ENCODE results near the gene CREB1. TPM values are rescaled to one million over a fixed set of nuclear protein-coding genes. Genes with fewer than 3 reads are reported as not detected.

CREB1 gene
- total and polyA plus RNA-seq, 10 of the 15 experiments (the other 5 are each of a cell fraction or from before 2014, with no cell fraction given), result 13.4 to 76.9 (median 39.5) TPM

GRCh38 chr2:207635468-207636200 lies 105.9 kb downstream of the CREB1 start:
- no TSS peak for BruUV-seq (replicated peaks)
- ChIA-PET CTCF (interaction anchor here (0.8 to 1.1 kb wide), 2 partner anchors 8 to 10 kb away, joined by 3 to 5 read pairs; no protein-coding TSS in a partner anchor), SMC1A (ENCODE audit: uncharacterized antibody, unreplicated experiment) (interaction anchor here (0.7 to 1.7 kb wide), 2 partner anchors 9 to 334 kb away, joined by 3 to 5 read pairs; no protein-coding TSS in a partner anchor), RAD21 (ENCODE audit: unreplicated experiment) (no interaction called here), POLR2A (interaction anchor here (0.5 to 1.0 kb wide), 2 partner anchors 22 to 396 kb away, joined by 3 to 4 read pairs; no protein-coding TSS in a partner anchor)
- Histone ChIP-seq H3K4me1 (ENCODE audit: control insufficient read depth, insufficient read depth, low read length) (no peaks in the 10 kb centered on the region), H3K36me3 (ENCODE audit: control insufficient read depth in 2 of 2, insufficient read depth in 2 of 2, low read length in 1 of 2) (no peaks in the 10 kb centered on the region), H3K27ac (ENCODE audit: control insufficient read depth, insufficient read depth) (no peak overlapping the region), H3K9me3 (replicated peaks; ENCODE audit: control insufficient read depth, insufficient read depth, low read length) (peaks cover 7% of the 10 kb centered on the region; the same call in 1 of the 3 replicates), H4K20me1 (ENCODE audit: control insufficient read depth, insufficient read depth) (no peaks in the 10 kb centered on the region), H2AFZ (ENCODE audit: control insufficient read depth, low read depth, low read length) (no peak overlapping the region), H3K27me3 (replicated peaks in 1 of 2; ENCODE audit: control insufficient read depth in 2 of 2, insufficient read depth in 2 of 2, low read length in 1 of 2) (no peaks in the 10 kb centered on the region), H3K4me2 (ENCODE audit: control insufficient read depth, insufficient read depth) (no peak overlapping the region), H3K9ac (ENCODE audit: control insufficient read depth, insufficient read depth, low read length) (no peak overlapping the region), H3K4me3 (no peak overlapping the region), H3K79me2 (ENCODE audit: control insufficient read depth, insufficient read depth, low read length) (no peaks in the 10 kb centered on the region)
- FAIRE-seq (no peak), DNase-seq (ENCODE audit: low read depth, low spot score) (no peak), ATAC-seq (no peak)
- 70% methylated on average over 11 of the region's 11 CpGs for WGBS (ENCODE audit: insufficient coverage, insufficient replicate concordance, low lambda C conversion rate, missing lambda C conversion rate)
- in situ Hi-C loops (cut with MboI) (no loop called here), intact Hi-C loops (cut with micrococcal nuclease; ENCODE audit: unreplicated experiment) (no loop called here)
- no peak for TF ChIP-seq RELB (IDR thresholded peaks at IDR 0.05; ENCODE audit: low read depth)
- no peak for TF ChIP-seq SMC3 (IDR thresholded peaks at IDR 0.05; ENCODE audit: borderline replicate concordance, low read length)
- TF ChIP-seq NRF1 (conservative IDR thresholded peaks at IDR 0.05; ENCODE audit: low read depth, low read length), result no peak
- no peak for TF ChIP-seq CEBPB (IDR thresholded peaks at IDR 0.05; ENCODE audit: borderline replicate concordance in 1 of 2, low read depth in 2 of 2, low read length in 2 of 2)
- TF ChIP-seq FOS (IDR thresholded peaks at IDR 0.05; ENCODE audit: borderline replicate concordance, extremely low read depth, insufficient read length), result no peak
- TF ChIP-seq SUPT20H (IDR thresholded peaks at IDR 0.05; ENCODE audit: borderline replicate concordance, control insufficient read depth, low read depth, low read length), result no peak
- no peak for TF ChIP-seq JUND (IDR thresholded peaks at IDR 0.05; ENCODE audit: low read depth, low read length)
- TF ChIP-seq NKRF (conservative IDR thresholded peaks at IDR 0.05), result no peak
- no peak for TF ChIP-seq RB1 (IDR thresholded peaks at IDR 0.05; ENCODE audit: borderline replicate concordance)
- TF ChIP-seq NFXL1 (IDR thresholded peaks at IDR 0.05; ENCODE audit: borderline replicate concordance), result no peak
- no peak for TF ChIP-seq ETV6 (conservative IDR thresholded peaks at IDR 0.05 in 1 of 2, IDR thresholded peaks at IDR 0.05 in 1 of 2; ENCODE audit: borderline replicate concordance in 1 of 2, low read depth in 1 of 2)
- no peak for TF ChIP-seq RAD21 (IDR thresholded peaks at IDR 0.05; ENCODE audit: insufficient read depth, low read depth, low read length)
- TF ChIP-seq HCFC1 (IDR thresholded peaks at IDR 0.05; ENCODE audit: low read length), result no peak
- no peak for TF ChIP-seq BMI1 (IDR thresholded peaks at IDR 0.05; ENCODE audit: borderline replicate concordance)
- no peak for TF ChIP-seq FOXM1 (IDR thresholded peaks at IDR 0.05; ENCODE audit: low read depth, low read length)
- TF ChIP-seq NFYA (IDR thresholded peaks at IDR 0.05; ENCODE audit: borderline replicate concordance, low read depth, low read length), result no peak
